ENCODE data around the gene ACACB.

ACACB gene

GRCh38 chr12:109278912-109279311, 162.5 kb downstream of the ACACB start:
- DNase-seq (ENCODE audit: low spot score) = no peak

- no peak for DNase-seq (ENCODE audit: low spot score)
Observed at GRCh38 chr12:109279525-109279924, 163.1 kb downstream of the ACACB start.

GRCh38 chr12:109281452-109281851, 165.1 kb downstream of the ACACB start:
- no peak for DNase-seq (ENCODE audit: low spot score)

- no peak for DNase-seq (ENCODE audit: low spot score)
Observed at GRCh38 chr12:109284392-109284791, 168.0 kb downstream of the ACACB start.

GRCh38 chr12:109286252-109286651, 169.9 kb downstream of the ACACB start:
- no peak for DNase-seq (ENCODE audit: low spot score)

GRCh38 chr12:109286652-109287051, 170.3 kb downstream of the ACACB start:
- DNase-seq (ENCODE audit: low spot score) = no peak

- DNase-seq (ENCODE audit: low spot score) = no peak
Observed at GRCh38 chr12:109287181-109287580, 170.8 kb downstream of the ACACB start.

GRCh38 chr12:109287811-109288469, 171.6 kb downstream of the ACACB start:
- DNase-seq (ENCODE audit: low spot score) = no peak

GRCh38 chr12:109288571-109288970, 172.2 kb downstream of the ACACB start:
- no peak for DNase-seq (ENCODE audit: low spot score)

- DNase-seq (ENCODE audit: low spot score) = no peak
Observed at GRCh38 chr12:109289004-109289403, 172.6 kb downstream of the ACACB start.

GRCh38 chr12:109289551-109289950, 173.2 kb downstream of the ACACB start:
- DNase-seq (ENCODE audit: low spot score) = no peak

GRCh38 chr12:109290061-109290460, 173.7 kb downstream of the ACACB start:
- DNase-seq (ENCODE audit: low spot score) = no peak

- DNase-seq (ENCODE audit: low spot score) = no peak
Observed at GRCh38 chr12:109291117-109291516, 174.7 kb downstream of the ACACB start.

- DNase-seq (ENCODE audit: low spot score) = peak; percentile 74
Observed at GRCh38 chr12:109291521-109292341, 175.3 kb downstream of the ACACB start.

GRCh38 chr12:109292342-109292711, 175.9 kb downstream of the ACACB start:
- no peak for DNase-seq (ENCODE audit: low spot score)

- DNase-seq (ENCODE audit: low spot score) = no peak
Observed at GRCh38 chr12:109293106-109293505, 176.7 kb downstream of the ACACB start.

GRCh38 chr12:109294286-109294796, 178.0 kb downstream of the ACACB start:
- no peak for DNase-seq (ENCODE audit: low spot score)

- DNase-seq (ENCODE audit: low spot score) = no peak
Observed at GRCh38 chr12:109295764-109296425, 179.5 kb downstream of the ACACB start.

GRCh38 chr12:109296431-109296830, 180.0 kb downstream of the ACACB start:
- no peak for DNase-seq (ENCODE audit: low spot score)

GRCh38 chr12:109299849-109300248, 183.5 kb downstream of the ACACB start:
- DNase-seq (ENCODE audit: low spot score) = no peak

- DNase-seq (ENCODE audit: low spot score) = no peak
Observed at GRCh38 chr12:109301643-109302168, 185.3 kb downstream of the ACACB start.

- DNase-seq (ENCODE audit: low spot score) = no peak
Observed at GRCh38 chr12:109302358-109302757, 186.0 kb downstream of the ACACB start.

GRCh38 chr12:109302770-109303169, 186.4 kb downstream of the ACACB start:
- DNase-seq (ENCODE audit: low spot score) = no peak

Data from left forelimb (tissue), 1 donor.